NB4 (cell line): ENCODE results near the gene TSHR.

Source experiments
- DNase-seq: peaks from one replicate; pipeline ENCODE4 v3.0.0; 2010; ENCODE audit warnings: low read depth
- H3K4me3 ChIP-seq: one replicate; pipeline ENCODE4 v1.5.1; 2011; ENCODE audit warnings: mild to moderate bottlenecking, low read depth, low read length, moderate library complexity
- CTCF ChIP-seq: IDR thresholded peaks from one replicate; pipeline ENCODE4 v1.5.1; 2012; ENCODE audit warnings: low read depth, low read length
- MAX ChIP-seq: IDR thresholded peaks from 2 replicates; pipeline ENCODE4 v1.6.1; 2011; ENCODE audit warnings: low read depth, low read length
- MYC ChIP-seq: IDR thresholded peaks from 2 replicates; pipeline ENCODE4 v1.6.1; 2011; ENCODE audit warnings: low read depth, low read length
- POLR2A ChIP-seq: IDR thresholded peaks from 2 replicates; pipeline ENCODE4 v1.6.1; 2011; ENCODE audit warnings: mild to moderate bottlenecking; ENCODE audit not compliant: insufficient read length; ENCODE audit errors: extremely low read depth

Gene TSHR

GRCh38 chr14:81193924-81194633, 238.7 kb downstream of the TSHR start:
- no peak for DNase-seq
- no peak for TF ChIP-seq CTCF
- TF ChIP-seq MYC: no peak
- TF ChIP-seq POLR2A: no peak
- TF ChIP-seq MAX: no peak
- H3K4me3 ChIP-seq: no peak overlapping the region
